ENCODE results near the gene ZFP36L2.

ZFP36L2 gene

GRCh38 chr2:43186679-43187374 lies 39.6 kb downstream of the ZFP36L2 start:
- DNase-seq (ENCODE audit: low read depth in 2 of 2): no peak

GRCh38 chr2:43186321-43186678 lies 40.1 kb downstream of the ZFP36L2 start:
- no peak for DNase-seq (ENCODE audit: low read depth in 2 of 2)

GRCh38 chr2:43185146-43185545 lies 41.3 kb downstream of the ZFP36L2 start:
- DNase-seq (ENCODE audit: low read depth in 2 of 2): no peak

DNA sequence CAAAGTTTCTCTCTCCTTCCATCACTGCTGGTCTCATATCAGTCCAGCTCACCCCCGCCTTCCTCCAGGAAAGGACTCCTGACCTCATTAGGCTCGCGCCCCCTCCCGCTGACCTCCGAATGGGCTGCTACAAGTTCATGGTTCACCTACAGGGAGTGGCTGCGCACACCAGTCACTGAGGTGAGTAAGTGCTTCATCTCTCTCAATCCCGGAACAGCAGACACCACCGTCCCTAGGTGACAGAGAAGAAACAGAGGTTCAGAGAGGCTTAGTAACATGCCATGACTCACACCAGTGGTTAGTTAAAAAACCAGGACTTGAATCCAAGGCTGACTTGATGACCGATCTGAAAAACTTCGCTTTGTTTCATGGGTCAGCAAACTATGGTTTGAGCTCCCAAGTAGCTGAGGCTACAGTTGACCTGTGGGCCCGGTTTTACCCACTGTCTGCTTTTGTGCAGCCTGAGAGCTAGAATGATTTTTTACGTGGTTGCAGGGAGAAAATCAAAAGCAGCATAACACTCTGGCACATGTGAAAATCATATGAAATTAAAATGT lies 42.0 kb downstream of the ZFP36L2 start:
- DNase-seq (ENCODE audit: low read depth in 2 of 2): no peak

GRCh38 chr2:43183743-43184142 lies 42.7 kb downstream of the ZFP36L2 start:
- DNase-seq (ENCODE audit: low read depth in 2 of 2): no peak

- DNase-seq (ENCODE audit: low read depth in 2 of 2): no peak
Observed at GRCh38 chr2:43180897-43181296, 45.5 kb downstream of the ZFP36L2 start.

DNA sequence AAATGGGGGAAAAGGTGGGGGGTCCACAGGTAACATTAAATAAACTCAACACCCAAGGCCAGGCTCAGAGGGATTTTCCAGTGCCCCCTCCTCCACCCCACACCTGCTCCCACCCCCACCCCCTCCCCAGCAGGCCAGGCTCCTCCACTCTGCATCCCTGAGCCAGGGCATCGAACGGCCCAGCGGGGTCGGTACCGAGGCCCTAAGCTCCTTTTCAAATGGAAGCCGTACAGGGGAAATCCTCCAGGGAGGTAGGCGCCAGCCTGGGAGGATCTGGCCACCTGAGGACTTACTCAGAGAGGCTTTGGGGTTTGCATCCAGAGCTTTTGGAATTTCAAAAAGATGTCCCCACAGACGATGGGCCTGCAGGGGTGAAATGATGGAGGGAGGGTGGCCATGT lies 46.5 kb downstream of the ZFP36L2 start:
- DNase-seq (ENCODE audit: low read depth in 2 of 2): no peak

DNA sequence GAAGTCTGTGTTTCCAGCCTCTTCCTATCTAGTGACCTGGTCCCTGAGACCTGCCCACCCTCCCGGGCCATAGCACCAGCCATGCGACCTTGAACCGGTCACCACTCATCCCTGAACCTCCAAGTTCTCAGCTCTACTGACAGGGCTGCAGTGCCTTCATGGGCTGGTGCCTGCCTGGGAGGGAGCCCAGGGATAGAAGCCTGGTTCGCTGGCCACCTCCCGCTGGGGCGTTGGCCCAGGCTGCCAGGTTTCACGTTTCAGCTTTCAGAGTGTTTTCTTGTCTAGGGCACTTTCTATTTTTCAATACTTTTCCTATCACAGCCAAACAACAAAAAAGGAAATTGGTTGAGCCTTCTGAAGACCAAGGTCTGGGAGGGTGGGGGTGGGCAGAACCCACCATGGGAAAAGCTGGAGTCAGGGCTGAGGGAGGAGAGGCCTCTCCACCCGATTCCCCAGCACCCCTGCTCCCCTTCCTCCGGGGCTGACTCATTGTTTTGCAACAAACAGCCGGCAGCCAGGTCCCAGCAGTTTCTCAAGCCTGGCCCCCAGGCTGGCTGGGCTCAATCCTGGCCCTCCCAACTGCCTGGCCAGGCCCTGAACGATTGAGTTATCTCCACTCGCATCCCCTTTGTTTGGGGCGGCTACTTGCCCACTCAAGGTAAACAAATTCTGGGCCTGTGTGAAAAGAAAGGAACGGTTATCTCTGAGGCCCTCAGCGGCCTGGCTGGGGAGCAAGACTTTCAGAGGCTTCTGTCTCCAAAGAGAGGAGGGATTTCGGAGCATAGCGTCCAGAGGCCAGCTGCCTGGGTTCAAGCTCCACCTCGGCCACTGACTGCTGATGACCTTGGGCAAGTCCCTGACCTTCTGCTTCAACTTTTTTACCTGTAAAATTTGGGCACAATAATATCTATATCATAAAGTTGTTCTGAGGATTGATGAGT lies 47.5 kb downstream of the ZFP36L2 start:
- peak; percentile 54 to 57 for DNase-seq (ENCODE audit: low read depth in 2 of 2)

- DNase-seq (ENCODE audit: low read depth in 2 of 2): no peak
Observed at GRCh38 chr2:43178055-43178598, 48.3 kb downstream of the ZFP36L2 start.

- no peak for DNase-seq (ENCODE audit: low read depth in 2 of 2)
Observed at GRCh38 chr2:43176449-43176848, 50.0 kb downstream of the ZFP36L2 start.

DNA sequence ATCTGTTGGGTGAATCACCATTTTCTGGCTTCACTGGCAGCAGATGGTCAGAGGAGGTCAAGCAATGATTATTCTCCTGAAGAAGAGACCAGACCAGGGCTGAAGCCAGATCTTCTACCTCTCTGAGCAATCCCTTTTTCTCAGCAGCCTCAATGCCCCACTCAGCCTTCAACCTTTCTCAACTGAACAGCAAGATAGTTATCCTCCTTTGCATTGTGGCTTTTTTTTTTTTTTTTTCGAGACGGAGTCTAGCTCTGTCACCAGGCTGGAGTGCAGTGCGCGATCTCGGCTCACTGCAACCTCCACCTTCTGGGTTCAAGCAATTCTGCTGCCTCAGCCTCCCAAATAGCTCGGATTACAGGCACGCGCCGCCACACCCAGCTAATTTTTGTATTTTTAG lies 50.5 kb downstream of the ZFP36L2 start:
- no peak for DNase-seq (ENCODE audit: low read depth in 2 of 2)

DNA sequence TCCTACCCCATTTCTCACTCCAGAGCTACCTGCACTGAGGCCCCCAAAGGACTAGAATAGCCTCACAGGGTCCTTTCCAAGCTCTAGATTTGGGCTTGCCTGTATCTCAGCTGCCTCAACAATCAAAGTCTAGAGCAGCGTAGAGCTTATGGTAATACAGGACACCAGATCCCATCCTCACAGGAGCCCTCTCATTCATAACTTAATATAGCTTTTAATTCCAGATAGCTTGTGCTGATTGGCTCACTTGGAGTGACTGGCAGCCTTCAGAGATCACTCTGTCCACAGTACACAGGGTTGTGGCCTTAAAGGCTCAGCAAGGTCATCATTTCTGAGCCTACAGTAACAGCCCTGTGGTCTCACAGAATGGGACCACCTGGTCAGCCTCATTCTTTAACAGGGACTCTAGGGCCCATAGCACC lies 51.4 kb downstream of the ZFP36L2 start:
- no peak for DNase-seq (ENCODE audit: low read depth in 2 of 2)

GRCh38 chr2:43174368-43174916 lies 52.0 kb downstream of the ZFP36L2 start:
- no peak for DNase-seq (ENCODE audit: low read depth in 2 of 2)
